ENCODE results near the gene LRBA.

Gene LRBA

GRCh38 chr4:150479657-150480056, 535.4 kb downstream of the LRBA start:
- H3K4me3 ChIP-seq (ENCODE audit: low read length): no peak overlapping the region
- no peaks in the 10 kb centered on the region for H3K4me1 ChIP-seq (ENCODE audit: control insufficient read depth, insufficient read depth, low read length)
- H3K27ac ChIP-seq (ENCODE audit: low read depth, low read length): no peak overlapping the region
- no peaks in the 10 kb centered on the region for H3K27me3 ChIP-seq (ENCODE audit: control insufficient read depth, insufficient read depth, low read length)
- no peak overlapping the region for H3K9ac ChIP-seq (ENCODE audit: low read length)
- H3K36me3 ChIP-seq (ENCODE audit: control insufficient read depth, insufficient read depth, low read length): peaks cover 3% of the 10 kb centered on the region

GRCh38 chr4:150477869-150478268, 537.2 kb downstream of the LRBA start:
- H3K9ac ChIP-seq (ENCODE audit: low read length): no peak overlapping the region
- no peaks in the 10 kb centered on the region for H3K4me1 ChIP-seq (ENCODE audit: control insufficient read depth, insufficient read depth, low read length)
- H3K27me3 ChIP-seq (ENCODE audit: control insufficient read depth, insufficient read depth, low read length): no peaks in the 10 kb centered on the region
- no peak overlapping the region for H3K27ac ChIP-seq (ENCODE audit: low read depth, low read length)
- no peak overlapping the region for H3K4me3 ChIP-seq (ENCODE audit: low read length)
- H3K36me3 ChIP-seq (ENCODE audit: control insufficient read depth, insufficient read depth, low read length): peaks cover 3% of the 10 kb centered on the region

- Histone ChIP-seq H3K4me1 (ENCODE audit: control insufficient read depth, insufficient read depth, low read length) (no peaks in the 10 kb centered on the region), H3K4me3 (ENCODE audit: low read length) (no peak overlapping the region)
Observed at GRCh38 chr4:150476776-150477175, 538.3 kb downstream of the LRBA start.

GRCh38 chr4:150475763-150476162, 539.3 kb downstream of the LRBA start:
- Histone ChIP-seq H3K9ac (ENCODE audit: low read length) (no peak overlapping the region), H3K4me3 (ENCODE audit: low read length) (no peak overlapping the region)

More at GRCh38 chr4:150476776-150477175, 538.3 kb downstream of the LRBA start:
- H3K27ac ChIP-seq (ENCODE audit: low read depth, low read length): no peak overlapping the region
- H3K9ac ChIP-seq (ENCODE audit: low read length): no peak overlapping the region
- H3K27me3 ChIP-seq (ENCODE audit: control insufficient read depth, insufficient read depth, low read length): no peaks in the 10 kb centered on the region
- H3K36me3 ChIP-seq (ENCODE audit: control insufficient read depth, insufficient read depth, low read length): peaks cover 3% of the 10 kb centered on the region

GRCh38 chr4:150464523-150464922, 550.6 kb downstream of the LRBA start:
- Histone ChIP-seq H3K27ac (ENCODE audit: low read depth, low read length) (no peak overlapping the region), H3K27me3 (ENCODE audit: control insufficient read depth, insufficient read depth, low read length) (no peaks in the 10 kb centered on the region), H3K9ac (ENCODE audit: low read length) (no peak overlapping the region), H3K36me3 (ENCODE audit: control insufficient read depth, insufficient read depth, low read length) (no peaks in the 10 kb centered on the region), H3K4me3 (ENCODE audit: low read length) (no peak overlapping the region), H3K4me1 (ENCODE audit: control insufficient read depth, insufficient read depth, low read length) (no peaks in the 10 kb centered on the region)

More at GRCh38 chr4:150475763-150476162, 539.3 kb downstream of the LRBA start:
- Histone ChIP-seq H3K4me1 (ENCODE audit: control insufficient read depth, insufficient read depth, low read length) (no peaks in the 10 kb centered on the region), H3K27ac (ENCODE audit: low read depth, low read length) (no peak overlapping the region), H3K36me3 (ENCODE audit: control insufficient read depth, insufficient read depth, low read length) (no peaks in the 10 kb centered on the region), H3K27me3 (ENCODE audit: control insufficient read depth, insufficient read depth, low read length) (no peaks in the 10 kb centered on the region)

- no peak overlapping the region for H3K27ac ChIP-seq (ENCODE audit: low read depth, low read length)
- H3K4me1 ChIP-seq (ENCODE audit: control insufficient read depth, insufficient read depth, low read length): no peaks in the 10 kb centered on the region
- H3K4me3 ChIP-seq (ENCODE audit: low read length): no peak overlapping the region
- H3K36me3 ChIP-seq (ENCODE audit: control insufficient read depth, insufficient read depth, low read length): no peaks in the 10 kb centered on the region
- no peak overlapping the region for H3K9ac ChIP-seq (ENCODE audit: low read length)
- no peaks in the 10 kb centered on the region for H3K27me3 ChIP-seq (ENCODE audit: control insufficient read depth, insufficient read depth, low read length)
Observed at GRCh38 chr4:150462743-150463142, 552.3 kb downstream of the LRBA start.

GRCh38 chr4:150461957-150462356, 553.1 kb downstream of the LRBA start:
- no peaks in the 10 kb centered on the region for H3K27me3 ChIP-seq (ENCODE audit: control insufficient read depth, insufficient read depth, low read length)
- no peak overlapping the region for H3K9ac ChIP-seq (ENCODE audit: low read length)
- H3K4me3 ChIP-seq (ENCODE audit: low read length): no peak overlapping the region
- no peak overlapping the region for H3K27ac ChIP-seq (ENCODE audit: low read depth, low read length)
- H3K36me3 ChIP-seq (ENCODE audit: control insufficient read depth, insufficient read depth, low read length): no peaks in the 10 kb centered on the region
- no peaks in the 10 kb centered on the region for H3K4me1 ChIP-seq (ENCODE audit: control insufficient read depth, insufficient read depth, low read length)

GRCh38 chr4:150457802-150458201, 557.3 kb downstream of the LRBA start:
- no peak overlapping the region for H3K27ac ChIP-seq (ENCODE audit: low read depth, low read length)
- H3K9ac ChIP-seq (ENCODE audit: low read length): no peak overlapping the region
- no peaks in the 10 kb centered on the region for H3K36me3 ChIP-seq (ENCODE audit: control insufficient read depth, insufficient read depth, low read length)
- no peak overlapping the region for H3K4me3 ChIP-seq (ENCODE audit: low read length)
- H3K27me3 ChIP-seq (ENCODE audit: control insufficient read depth, insufficient read depth, low read length): no peaks in the 10 kb centered on the region
- H3K4me1 ChIP-seq (ENCODE audit: control insufficient read depth, insufficient read depth, low read length): no peaks in the 10 kb centered on the region

GRCh38 chr4:150451883-150452282, 563.2 kb downstream of the LRBA start:
- Histone ChIP-seq H3K9ac (ENCODE audit: low read length) (no peak overlapping the region), H3K27ac (ENCODE audit: low read depth, low read length) (no peak overlapping the region), H3K27me3 (ENCODE audit: control insufficient read depth, insufficient read depth, low read length) (no peaks in the 10 kb centered on the region), H3K4me1 (ENCODE audit: control insufficient read depth, insufficient read depth, low read length) (no peaks in the 10 kb centered on the region), H3K36me3 (ENCODE audit: control insufficient read depth, insufficient read depth, low read length) (no peaks in the 10 kb centered on the region), H3K4me3 (ENCODE audit: low read length) (no peak overlapping the region)

GRCh38 chr4:150447356-150447755, 567.7 kb downstream of the LRBA start:
- H3K4me1 ChIP-seq (ENCODE audit: control insufficient read depth, insufficient read depth, low read length): no peaks in the 10 kb centered on the region
- H3K9ac ChIP-seq (ENCODE audit: low read length): no peak overlapping the region
- no peaks in the 10 kb centered on the region for H3K27me3 ChIP-seq (ENCODE audit: control insufficient read depth, insufficient read depth, low read length)
- no peak overlapping the region for H3K27ac ChIP-seq (ENCODE audit: low read depth, low read length)
- no peaks in the 10 kb centered on the region for H3K36me3 ChIP-seq (ENCODE audit: control insufficient read depth, insufficient read depth, low read length)
- no peak overlapping the region for H3K4me3 ChIP-seq (ENCODE audit: low read length)

- no peaks in the 10 kb centered on the region for H3K27me3 ChIP-seq (ENCODE audit: control insufficient read depth, insufficient read depth, low read length)
- no peaks in the 10 kb centered on the region for H3K36me3 ChIP-seq (ENCODE audit: control insufficient read depth, insufficient read depth, low read length)
- H3K4me1 ChIP-seq (ENCODE audit: control insufficient read depth, insufficient read depth, low read length): no peaks in the 10 kb centered on the region
- no peak overlapping the region for H3K27ac ChIP-seq (ENCODE audit: low read depth, low read length)
- H3K4me3 ChIP-seq (ENCODE audit: low read length): no peak overlapping the region
- H3K9ac ChIP-seq (ENCODE audit: low read length): no peak overlapping the region
Observed at GRCh38 chr4:150439451-150439933, 575.6 kb downstream of the LRBA start.

- no peak overlapping the region for H3K9ac ChIP-seq (ENCODE audit: low read length)
- H3K27ac ChIP-seq (ENCODE audit: low read depth, low read length): no peak overlapping the region
- H3K36me3 ChIP-seq (ENCODE audit: control insufficient read depth, insufficient read depth, low read length): no peaks in the 10 kb centered on the region
- H3K4me3 ChIP-seq (ENCODE audit: low read length): no peak overlapping the region
- no peaks in the 10 kb centered on the region for H3K27me3 ChIP-seq (ENCODE audit: control insufficient read depth, insufficient read depth, low read length)
- no peaks in the 10 kb centered on the region for H3K4me1 ChIP-seq (ENCODE audit: control insufficient read depth, insufficient read depth, low read length)
Observed at GRCh38 chr4:150436598-150437370, 578.3 kb downstream of the LRBA start.

- H3K4me1 ChIP-seq (ENCODE audit: control insufficient read depth, insufficient read depth, low read length): no peaks in the 10 kb centered on the region
- H3K4me3 ChIP-seq (ENCODE audit: low read length): no peak overlapping the region
- H3K36me3 ChIP-seq (ENCODE audit: control insufficient read depth, insufficient read depth, low read length): no peaks in the 10 kb centered on the region
- H3K27me3 ChIP-seq (ENCODE audit: control insufficient read depth, insufficient read depth, low read length): no peaks in the 10 kb centered on the region
- no peak overlapping the region for H3K27ac ChIP-seq (ENCODE audit: low read depth, low read length)
- H3K9ac ChIP-seq (ENCODE audit: low read length): no peak overlapping the region
Observed at GRCh38 chr4:150431221-150431620, 583.9 kb downstream of the LRBA start.

Measured in rectal smooth muscle tissue (tissue), 1 donor.